Prostate gland (tissue), 2 donors: ENCODE data around the gene RIC8A. TPM values are rescaled to one million over a fixed set of nuclear protein-coding genes. Genes with fewer than 3 reads are reported as not detected.
"Not testable (repeated sequence)": the region's sequence is repeated elsewhere in the genome, so short reads cannot be mapped to it uniquely, and the experiment has no call there.

Experiments
- DNase-seq: peaks from one replicate; pipeline ENCODE4 v3.0.0-alpha.2; 2019; ENCODE audit warnings: low spot score
- H3K27ac ChIP-seq, 2 donors: fragments of 200-600 bp; sonication (generic); 2 replicates each; pipeline ENCODE4 v1.5.1; 2017 to 2019
- H3K27me3 ChIP-seq: fragments of 200-600 bp; sonication (generic); replicated peaks from 2 replicates; pipeline ENCODE4 v1.5.1; 2019; ENCODE audit not compliant: insufficient read depth
- H3K36me3 ChIP-seq, 2 donors: fragments of 200-600 bp; sonication (generic); 1 replicate in 1 of 2; 2 replicates in 1 of 2; pipeline versions ENCODE4 v1.5.1 to v1.8.1; 2017 to 2019
- H3K4me1 ChIP-seq: fragments of 200-600 bp; sonication (generic); replicated peaks from 2 replicates; pipeline ENCODE4 v1.5.1; 2019
- H3K4me3 ChIP-seq, 2 donors: fragments of 200-600 bp; sonication (generic); 2 replicates each; pipeline ENCODE4 v1.5.1; 2017 to 2019
- H3K9me3 ChIP-seq: fragments of 200-600 bp; sonication (generic); 2 replicates; pipeline ENCODE4 v1.5.1; 2017
- CTCF ChIP-seq, 4 experiments: fragments of 200-600 bp in 2 of 4; fragments of 450-650 bp in 2 of 4; sonication (generic) in 2 of 4; IDR thresholded peaks; 1 replicate in 3 of 4; 2 replicates in 1 of 4; pipeline ENCODE4 v1.5.1; 2016 to 2019; ENCODE audit warnings: antibody characterized with exemption in 4 of 4, mild to moderate bottlenecking in 2 of 4, moderate library complexity in 2 of 4
- POLR2A ChIP-seq: fragments of 450-650 bp; IDR thresholded peaks from one replicate; pipeline ENCODE4 v1.6.1; 2016; ENCODE audit warnings: antibody characterized with exemption, mild to moderate bottlenecking
- POLR2AphosphoS5 ChIP-seq: sonication (generic); formaldehyde crosslinking; IDR thresholded peaks from one replicate; pipeline ENCODE4 v1.6.1; 2017; ENCODE audit warnings: antibody characterized with exemption
- WGBS: methylation state at CpG from one replicate; pipeline ENCODE4 v1.1.5; 2018; 5-methylcytosine and 5-hydroxymethylcytosine counted together
- intact Hi-C: fragments of 100-400 bp; cut with DNase I; formaldehyde crosslinking; loops from one replicate; pipeline ENCODE4 v1.14.2; 2022
- total RNA-seq, 2 donors: library from RNA; depleted of rRNA; stranded (reverse); fragments of >200 nt; gene quantifications; one replicate each; pipeline ENCODE4 v1.1.0, GENCODE V29; 2016

The RIC8A gene
- total RNA-seq, 2 donors from 2014 or later: 82.3 to 114 TPM

- Histone ChIP-seq H3K9me3 (no peaks in the 10 kb centered on the region), H3K4me1 (no peaks in the 10 kb centered on the region), H3K4me3 (no peak overlapping the region), H3K27ac (no peak overlapping the region), H3K27me3 (no peaks in the 10 kb centered on the region), H3K36me3 (peaks cover 20 to 23% of the 10 kb centered on the region in 2 donors)
- DNase-seq: no peak
- intact Hi-C loops: no loop called here
- no peak for TF ChIP-seq CTCF (IDR thresholded peaks at IDR 0.05)
- TF ChIP-seq POLR2AphosphoS5: no peak
- TF ChIP-seq POLR2A: no peak
- WGBS: 67% methylated on average over 4 of the region's 4 CpGs
Measured at GRCh38 chr11:215581-216037, 8.1 kb downstream of the RIC8A start.

- intact Hi-C loops: no loop called here
- Histone ChIP-seq H3K4me3 (no peak overlapping the region), H3K36me3 (peaks cover 16 to 17% of the 10 kb centered on the region in 2 donors), H3K27me3 (no peaks in the 10 kb centered on the region), H3K4me1 (no peaks in the 10 kb centered on the region), H3K9me3 (no peaks in the 10 kb centered on the region), H3K27ac (no peak overlapping the region)
- no peak for DNase-seq
- TF ChIP-seq CTCF (IDR thresholded peaks at IDR 0.05): no peak
- no peak for TF ChIP-seq POLR2AphosphoS5
- no peak for TF ChIP-seq POLR2A
- WGBS: 81% methylated on average over 11 of the region's 11 CpGs
Measured at GRCh38 chr11:216081-216974, 8.8 kb downstream of the RIC8A start.

DNA sequence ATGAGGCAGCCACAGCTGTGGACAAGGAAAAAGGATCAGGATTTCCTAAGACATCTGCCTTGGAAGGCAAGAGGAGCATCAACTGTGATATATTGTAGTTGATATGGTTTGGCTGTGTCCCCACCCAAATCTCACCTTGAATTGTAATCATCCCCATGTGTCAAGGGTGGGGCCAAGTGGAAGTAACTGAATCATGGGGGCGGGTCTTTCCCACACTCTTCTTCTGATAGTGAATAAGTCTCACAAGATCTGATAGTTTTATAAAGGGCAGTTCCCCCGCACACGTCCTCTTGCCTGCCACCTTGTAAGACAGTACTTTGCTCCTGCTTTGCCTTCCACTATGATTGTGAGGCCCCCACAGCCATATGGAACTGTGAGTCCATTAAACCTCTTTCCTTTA lies 10.2 kb downstream of the RIC8A start:
- Histone ChIP-seq H3K27me3 (no peaks in the 10 kb centered on the region), H3K4me1 (no peaks in the 10 kb centered on the region), H3K27ac (no peak overlapping the region), H3K9me3 (no peaks in the 10 kb centered on the region), H3K36me3 (peaks cover 7% of the 10 kb centered on the region in 2 donors), H3K4me3 (no peak overlapping the region)
- TF ChIP-seq POLR2A (no peak), POLR2AphosphoS5 (no peak), CTCF (IDR thresholded peaks at IDR 0.05) (no peak)
- intact Hi-C loops: no loop called here
- no peak for DNase-seq
- WGBS: 95% methylated on average over 3 of the region's 3 CpGs

- Histone ChIP-seq H3K9me3 (no peaks in the 10 kb centered on the region), H3K27ac (no peak overlapping the region), H3K4me3 (no peak overlapping the region), H3K4me1 (no peaks in the 10 kb centered on the region), H3K27me3 (no peaks in the 10 kb centered on the region), H3K36me3 (peaks cover 0 to 5% of the 10 kb centered on the region in 2 donors)
- TF ChIP-seq POLR2A (no peak), CTCF (IDR thresholded peaks at IDR 0.05) (no peak), POLR2AphosphoS5 (no peak)
- DNase-seq: no peak
- intact Hi-C loops: no loop called here
- 89% methylated on average over 29 of the region's 29 CpGs for WGBS
Measured at GRCh38 chr11:218815-219593, 11.5 kb downstream of the RIC8A start.

DNA sequence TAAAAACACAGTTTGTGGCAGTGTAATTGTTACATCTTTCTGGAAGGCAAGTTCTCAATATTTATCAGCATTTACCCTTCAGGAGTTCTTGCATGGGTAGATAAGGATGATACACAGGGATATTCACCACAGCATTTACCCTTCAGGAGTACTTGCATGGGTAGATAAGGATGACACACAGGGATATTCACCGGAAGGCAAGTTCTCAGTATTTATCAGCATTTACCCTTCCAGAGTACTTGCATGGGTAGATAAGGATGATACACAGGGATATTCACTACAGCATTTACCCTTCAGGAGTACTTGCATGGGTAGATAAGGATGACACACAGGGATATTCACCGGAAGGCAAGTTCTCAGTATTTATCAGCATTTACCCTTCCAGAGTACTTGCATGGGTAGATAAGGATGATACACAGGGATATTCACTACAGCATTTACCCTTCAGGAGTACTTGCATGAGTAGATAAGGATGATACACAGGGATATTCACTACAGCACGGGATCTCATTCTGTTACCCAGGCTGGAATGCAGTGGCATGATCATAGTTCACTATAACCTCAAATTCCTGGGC lies 13.2 kb downstream of the RIC8A start:
- DNase-seq, H3K36me3 ChIP-seq, H3K9me3 ChIP-seq, H3K4me3 ChIP-seq, H3K27ac ChIP-seq, H3K27me3 ChIP-seq, intact Hi-C loops, H3K4me1 ChIP-seq: not testable (repeated sequence)
- WGBS: 86% methylated on average over 3 of the region's 3 CpGs
